Coronary artery (tissue), 2 donors: ENCODE results near the gene NOXA1.

ENCODE experiments used
- DNase-seq: peaks from one replicate; pipeline ENCODE4 v3.0.0-alpha.2; 2017; ENCODE audit warnings: low spot score
- H3K27ac ChIP-seq, 2 donors: fragments of 200-600 bp; sonication (generic); one replicate each; pipeline ENCODE4 v1.5.1; 2016 to 2019
- H3K4me3 ChIP-seq: fragments of 200-600 bp; sonication (generic); 2 replicates; pipeline ENCODE4 v1.5.1; 2016; ENCODE audit warnings: mild to moderate bottlenecking, moderate library complexity
- CTCF ChIP-seq: fragments of 200-600 bp; sonication (generic); IDR thresholded peaks from one replicate; pipeline ENCODE4 v1.5.1; 2019; ENCODE audit warnings: antibody characterized with exemption

NOXA1 gene

DNA sequence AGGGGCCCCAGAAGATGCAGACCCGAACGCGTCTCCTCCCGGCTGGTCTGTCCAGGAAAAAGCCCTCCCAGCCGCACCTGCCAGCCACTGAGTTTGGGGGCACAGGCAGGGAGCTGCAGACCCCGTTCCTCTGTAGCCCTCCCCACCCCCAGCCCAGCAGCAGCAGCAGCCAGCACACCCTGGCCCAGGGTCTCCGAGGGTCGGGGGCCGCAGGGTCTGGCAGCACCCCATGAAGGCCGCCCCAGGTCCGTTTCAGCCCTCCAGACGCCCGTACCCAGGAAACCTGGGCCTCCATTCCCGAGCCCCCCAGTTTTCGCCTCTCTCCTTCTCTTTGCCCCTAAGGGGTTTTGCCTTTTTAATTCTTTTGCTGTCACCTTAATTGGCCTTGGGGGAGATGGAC is 19.9 kb upstream of the NOXA1 start:
- no peak for DNase-seq
- H3K27ac ChIP-seq = no peak overlapping the region

DNA sequence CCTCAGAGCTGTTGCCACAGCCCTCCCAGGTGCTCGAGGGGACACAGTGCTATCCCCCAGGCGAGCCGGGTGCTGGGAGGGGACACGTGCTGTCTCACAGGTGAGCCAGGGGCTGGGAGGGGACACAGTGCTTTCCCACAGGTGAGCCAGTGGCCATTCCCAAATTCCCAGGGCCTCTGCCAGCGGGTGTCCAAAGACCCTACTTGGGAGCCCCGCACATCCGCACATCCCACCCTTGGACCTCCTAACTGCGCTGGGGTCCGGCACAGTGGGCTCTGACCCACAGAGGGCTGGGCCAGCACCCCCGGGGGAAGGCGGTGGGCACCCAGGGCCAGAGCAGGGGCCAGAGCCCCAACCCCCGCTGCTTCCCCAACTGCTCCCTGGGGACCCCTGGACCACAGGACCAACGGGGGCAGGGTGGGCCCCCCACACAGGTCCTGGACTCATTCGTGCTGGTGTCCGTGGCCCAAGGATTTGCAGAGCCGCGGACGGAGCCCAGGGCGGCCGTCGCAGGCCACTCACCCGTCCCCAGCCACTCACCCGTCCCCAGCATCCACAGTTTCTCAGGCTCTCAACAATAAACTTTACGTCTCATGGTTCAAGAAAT is 18.1 kb upstream of the NOXA1 start:
- Histone ChIP-seq H3K27ac (no peak overlapping the region), H3K4me3 (no peak overlapping the region)
- TF ChIP-seq CTCF = no peak
- no peak for DNase-seq

More for the DNA sequence above, 19.9 kb upstream of the NOXA1 start:
- H3K4me3 ChIP-seq = no peak overlapping the region
- TF ChIP-seq CTCF = no peak

- no peak for DNase-seq
- H3K27ac ChIP-seq = no peak overlapping the region
- H3K4me3 ChIP-seq = no peak overlapping the region
- no peak for TF ChIP-seq CTCF
Measured at GRCh38 chr9:137405677-137406081, 17.5 kb upstream of the NOXA1 start.

DNA sequence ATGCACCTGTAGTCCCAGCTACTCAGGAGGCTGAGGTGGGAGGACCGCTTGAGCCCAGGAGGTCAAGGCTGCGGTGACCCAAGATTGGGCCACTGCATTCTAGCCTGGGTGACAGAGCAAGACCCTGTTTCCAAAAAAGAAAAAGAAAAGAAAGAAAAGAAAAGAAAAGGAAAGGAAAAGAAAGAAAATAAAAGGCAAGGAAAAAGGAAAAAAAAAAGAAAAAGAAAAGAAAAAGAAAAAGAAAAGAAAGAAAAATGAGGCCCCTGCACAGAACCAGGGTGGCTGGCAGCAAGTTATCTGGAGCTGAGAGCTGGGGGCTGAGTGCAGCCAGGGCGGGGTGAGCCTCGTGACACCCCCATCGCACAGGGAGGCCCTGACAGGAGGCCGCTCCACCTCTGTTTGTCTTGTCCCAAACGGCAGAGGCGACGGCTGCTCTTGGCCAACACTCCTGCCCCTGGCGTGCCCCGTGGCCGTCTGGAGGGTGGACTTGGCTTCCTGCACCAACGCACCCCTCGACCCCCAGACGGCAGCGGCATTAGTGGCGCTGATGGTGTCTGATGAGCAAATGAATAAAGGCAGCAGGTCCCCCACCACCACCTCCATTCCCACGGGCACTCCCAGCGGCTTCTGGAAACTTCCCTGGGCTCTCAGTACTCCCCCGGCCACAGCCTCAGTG is 17.0 kb upstream of the NOXA1 start:
- H3K4me3 ChIP-seq = peak overlapping the region; percentile 68
- peak overlapping the region in 1 of 2 donors; percentile 75 for H3K27ac ChIP-seq
- no peak for DNase-seq
- TF ChIP-seq CTCF = no peak

- DNase-seq = no peak
- Histone ChIP-seq H3K27ac (peak overlapping the region in 1 of 2 donors; percentile 75), H3K4me3 (peak overlapping the region; percentile 68)
- peak; percentile 72 for TF ChIP-seq CTCF
Measured at GRCh38 chr9:137406876-137407589, 16.2 kb upstream of the NOXA1 start.

DNA sequence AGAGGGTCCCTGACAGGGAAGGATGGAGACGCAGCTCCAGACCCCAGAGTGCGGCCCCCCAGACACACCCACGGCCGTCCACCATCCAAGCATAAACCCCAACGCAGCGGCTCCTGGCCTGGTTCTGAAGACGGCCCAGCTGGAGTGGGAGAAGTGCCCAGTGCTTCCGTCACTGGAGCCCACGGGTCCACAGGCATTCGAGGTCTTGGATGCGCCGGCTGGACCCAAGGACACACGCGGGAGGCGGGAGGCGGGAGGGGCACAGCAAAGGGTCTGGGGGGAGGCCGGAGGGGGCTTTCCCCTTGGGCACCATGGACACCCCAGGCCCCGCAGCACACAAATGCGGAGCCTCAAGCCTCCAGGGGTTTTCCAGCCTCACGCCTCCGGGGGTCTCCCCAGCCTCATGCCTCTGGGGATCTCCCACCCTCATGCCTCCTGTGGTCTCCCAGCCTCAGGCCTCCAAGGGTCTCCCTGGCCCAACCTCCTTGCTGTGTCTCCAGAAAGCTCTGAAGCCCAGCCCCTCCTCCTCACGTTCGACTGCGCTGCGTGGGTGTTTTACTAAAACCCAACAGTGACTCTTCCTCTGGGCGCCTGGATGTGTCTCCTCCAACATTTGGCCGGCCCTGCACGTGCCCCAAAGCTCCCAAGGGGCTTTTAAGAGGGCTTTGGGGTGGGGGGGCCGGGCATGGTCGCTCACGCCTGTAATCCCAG is 15.4 kb upstream of the NOXA1 start:
- DNase-seq = no peak
- H3K27ac ChIP-seq = peak overlapping the region in 1 of 2 donors; percentile 75
- no peak for TF ChIP-seq CTCF
- peak overlapping the region; percentile 68 for H3K4me3 ChIP-seq
